HG03139 (cell line): ENCODE measurements around the gene SPTLC1.
"Not testable (repeated sequence)": the region's sequence is repeated elsewhere in the genome, so short reads cannot be mapped to it uniquely, and the experiment has no call there.

Experiments
- ATAC-seq: cut with Tn5 transposase; IDR thresholded peaks from one replicate; pipeline ENCODE4 v1.9.1; 2021; ENCODE audit not compliant: unreplicated experiment

Gene SPTLC1, protein sequence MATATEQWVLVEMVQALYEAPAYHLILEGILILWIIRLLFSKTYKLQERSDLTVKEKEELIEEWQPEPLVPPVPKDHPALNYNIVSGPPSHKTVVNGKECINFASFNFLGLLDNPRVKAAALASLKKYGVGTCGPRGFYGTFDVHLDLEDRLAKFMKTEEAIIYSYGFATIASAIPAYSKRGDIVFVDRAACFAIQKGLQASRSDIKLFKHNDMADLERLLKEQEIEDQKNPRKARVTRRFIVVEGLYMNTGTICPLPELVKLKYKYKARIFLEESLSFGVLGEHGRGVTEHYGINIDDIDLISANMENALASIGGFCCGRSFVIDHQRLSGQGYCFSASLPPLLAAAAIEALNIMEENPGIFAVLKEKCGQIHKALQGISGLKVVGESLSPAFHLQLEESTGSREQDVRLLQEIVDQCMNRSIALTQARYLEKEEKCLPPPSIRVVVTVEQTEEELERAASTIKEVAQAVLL

DNA sequence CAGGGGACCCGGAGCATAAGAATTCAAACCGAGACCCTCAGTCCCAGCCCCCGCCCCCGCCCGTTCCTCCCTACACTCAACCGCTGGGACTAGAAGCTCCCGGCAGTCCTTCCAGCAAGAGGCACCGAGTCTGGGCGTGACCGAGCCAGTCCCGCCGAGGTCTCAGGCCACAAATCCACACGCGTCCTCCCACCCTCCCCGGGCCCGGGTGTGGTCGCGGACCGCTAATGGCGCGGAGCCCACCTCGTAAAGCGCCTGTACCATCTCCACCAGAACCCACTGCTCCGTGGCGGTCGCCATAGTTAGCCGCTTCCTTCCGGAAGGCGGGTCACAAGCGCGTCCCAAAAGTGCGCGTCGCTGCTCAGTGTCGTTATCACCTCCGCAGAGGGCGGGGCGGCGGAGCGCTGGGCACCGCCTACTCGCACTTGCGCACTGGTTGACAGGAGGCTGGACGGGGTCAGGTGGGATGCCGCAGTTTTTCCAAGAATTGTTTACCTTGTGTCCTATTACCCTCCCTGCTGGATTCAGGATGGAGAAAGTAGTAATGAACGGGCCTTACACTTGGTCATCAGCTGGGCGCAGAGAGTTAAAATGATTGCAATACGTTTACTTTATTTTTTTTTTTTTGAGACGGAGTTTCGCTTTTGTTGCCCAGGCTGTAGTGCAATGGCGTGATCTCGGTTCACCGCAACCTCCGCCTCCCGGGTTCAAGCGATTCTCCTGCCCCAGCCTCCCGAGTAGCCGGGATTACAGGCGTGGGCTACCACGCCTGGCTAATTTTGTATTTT lies at the start of gene SPTLC1:
Gene SPTLC1 (minus strand): TSS at position 343 of the 788 bp plus-strand sequence. CDS start 43 bp downstream, at position 300.
- peak; percentile 93 for ATAC-seq

DNA sequence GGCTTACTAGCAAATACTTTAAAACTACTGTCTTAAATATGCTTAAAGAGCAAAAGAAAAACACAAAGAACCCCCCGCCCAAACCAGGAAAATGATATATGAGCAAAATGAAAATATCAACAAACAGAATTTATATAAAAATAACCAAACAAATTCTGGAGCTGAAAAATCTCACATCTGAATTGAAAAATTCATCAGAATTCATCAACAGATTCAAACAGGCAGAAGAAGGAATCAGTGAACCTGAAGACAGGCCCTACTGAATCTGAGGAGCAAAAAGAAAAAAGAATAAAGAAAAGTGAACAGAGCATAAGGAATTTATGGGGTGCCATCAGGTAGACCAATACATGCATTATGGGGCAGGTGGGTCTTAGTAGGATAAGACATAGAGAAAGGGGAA lies 49.8 kb upstream of the SPTLC1 start:
- ATAC-seq, result no peak

DNA sequence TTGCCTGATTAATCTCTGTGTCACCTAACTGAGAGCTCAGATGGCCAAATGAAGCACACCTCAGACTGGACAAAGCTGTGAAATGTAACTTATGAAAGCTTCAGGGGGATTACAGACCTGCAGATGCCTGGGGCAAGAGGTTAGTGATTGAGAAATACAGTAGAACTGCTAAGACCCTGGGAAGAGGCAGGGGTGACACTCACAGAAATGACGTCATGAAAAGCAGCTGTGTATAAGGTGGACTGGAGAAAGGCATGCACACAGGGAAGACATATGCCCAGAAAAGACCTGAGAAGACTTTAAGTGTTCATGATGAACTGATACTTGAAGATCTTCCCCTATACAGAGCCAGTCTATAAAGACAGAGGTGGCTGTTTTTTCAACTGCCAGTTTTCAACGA lies 49.3 kb upstream of the SPTLC1 start:
- ATAC-seq, result no peak

DNA sequence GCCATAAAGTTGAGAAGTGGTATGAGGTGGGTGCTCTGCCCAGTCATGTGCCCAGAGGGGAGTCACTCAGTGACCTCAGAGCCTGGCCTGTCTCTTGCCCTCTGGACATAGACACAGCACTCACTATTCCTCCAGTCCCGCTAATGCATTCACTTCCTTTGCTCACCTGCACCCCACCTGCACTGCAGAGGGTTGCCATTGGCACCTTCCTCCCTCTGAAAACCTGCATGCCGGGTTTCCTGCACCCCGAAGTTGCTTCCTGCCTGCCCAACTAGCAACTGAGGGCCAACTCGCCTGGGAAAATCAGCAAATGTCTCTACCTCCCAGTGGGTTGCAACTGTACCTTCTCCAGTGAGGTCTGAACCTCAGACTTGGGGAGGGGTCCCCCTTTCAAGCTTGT lies 48.1 kb upstream of the SPTLC1 start:
- no peak for ATAC-seq

DNA sequence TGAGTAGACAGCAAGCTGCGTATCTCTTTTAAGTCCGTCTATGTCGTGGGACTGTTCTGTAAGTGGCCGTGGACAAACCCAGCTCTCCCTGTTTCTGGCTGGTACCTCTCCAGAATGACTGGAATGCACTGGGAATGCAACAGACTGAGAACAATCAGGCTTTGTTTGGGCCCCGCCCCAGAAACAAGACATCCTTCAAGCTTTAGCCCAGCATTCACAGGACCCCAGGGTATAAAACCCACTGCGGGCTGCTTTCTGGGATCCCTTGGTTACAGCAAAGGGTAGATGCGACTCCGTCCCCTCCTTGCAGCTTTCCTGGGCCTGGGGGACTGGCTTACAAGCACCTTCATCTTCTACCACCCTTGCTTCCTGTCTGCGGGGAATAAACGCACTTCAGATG lies 45.6 kb upstream of the SPTLC1 start:
- ATAC-seq, result no peak

DNA sequence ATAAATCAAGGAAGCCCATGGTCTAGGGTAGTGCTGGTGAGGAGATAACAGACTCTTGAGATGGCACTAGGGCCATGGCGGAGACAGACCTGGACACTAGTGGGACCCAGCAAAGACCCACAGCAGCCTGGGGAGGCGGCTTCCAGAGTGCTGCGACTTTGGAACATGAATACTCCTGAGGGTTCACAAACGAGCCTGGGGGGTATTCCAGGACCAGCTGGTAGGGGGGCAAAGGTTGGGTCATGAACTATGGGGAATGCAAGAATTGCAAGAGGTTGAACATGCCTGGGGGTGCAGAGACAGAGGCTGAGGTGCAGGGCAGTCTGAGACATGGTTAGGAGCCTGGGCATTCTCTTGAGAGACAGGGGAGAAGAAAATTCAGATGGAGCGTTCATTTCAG lies 43.8 kb upstream of the SPTLC1 start:
- no peak for ATAC-seq

DNA sequence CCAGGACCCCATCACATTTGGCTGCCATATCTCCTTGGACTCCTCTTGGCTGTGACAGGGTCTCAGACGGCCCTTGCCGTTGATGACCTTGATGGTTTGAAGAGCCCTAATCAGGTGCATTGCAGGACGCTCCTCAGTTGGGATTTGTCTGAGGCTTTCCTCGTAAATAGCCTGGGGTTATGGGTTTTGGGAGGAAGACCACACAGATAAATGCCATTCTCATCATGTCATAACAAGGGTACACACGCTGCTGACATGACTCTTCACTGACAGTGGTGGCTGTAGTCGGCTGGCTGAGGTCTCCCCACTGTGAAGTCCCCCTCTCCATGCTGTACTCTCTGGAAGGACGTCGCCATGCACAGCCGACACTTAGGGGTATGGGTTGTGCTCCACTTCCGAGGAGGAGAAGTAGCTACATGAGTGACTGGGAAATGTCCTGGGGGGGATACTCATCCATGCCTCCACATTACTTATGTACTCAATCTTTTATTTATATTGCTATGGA lies 42.9 kb upstream of the SPTLC1 start:
- no peak for ATAC-seq

DNA sequence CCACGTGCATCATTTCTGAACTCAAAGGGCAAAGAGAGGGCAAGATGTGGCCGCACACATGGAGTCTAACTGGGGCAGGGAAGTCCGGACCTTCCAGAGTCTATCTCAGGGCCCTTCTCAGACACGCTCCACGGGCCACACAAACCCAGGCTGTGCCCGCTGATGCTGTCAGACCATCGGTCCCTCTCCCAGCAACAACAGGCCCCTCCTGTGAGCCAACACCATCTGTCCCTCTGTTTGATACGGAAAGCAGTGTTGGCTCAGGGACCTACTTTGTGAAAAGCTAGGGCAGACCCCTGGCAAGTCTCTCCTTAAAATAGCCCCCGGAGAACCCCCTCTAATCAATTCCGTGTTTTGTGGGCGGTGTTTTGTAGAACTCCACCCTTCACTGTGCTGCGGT lies 40.5 kb upstream of the SPTLC1 start:
- not testable (repeated sequence) for ATAC-seq

DNA sequence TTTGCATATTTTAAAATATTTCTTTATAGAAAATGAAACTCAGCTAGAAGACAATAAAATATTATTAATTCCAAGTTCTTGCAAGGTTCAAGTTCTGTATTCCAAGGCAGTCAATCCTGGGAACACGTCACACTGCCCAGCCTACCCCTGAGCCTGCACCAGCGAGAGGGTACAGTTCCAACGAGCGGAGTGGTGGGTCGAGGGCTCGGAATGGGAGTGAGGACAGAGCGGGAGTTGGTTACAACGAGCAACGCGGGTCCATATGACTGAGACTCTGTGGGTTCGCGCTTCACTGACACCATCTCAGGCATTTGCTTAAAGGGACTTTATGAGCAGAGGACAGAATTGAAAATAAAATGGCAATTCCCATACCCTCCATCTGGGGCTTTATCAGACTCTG lies 40.0 kb upstream of the SPTLC1 start:
- ATAC-seq, result no peak

DNA sequence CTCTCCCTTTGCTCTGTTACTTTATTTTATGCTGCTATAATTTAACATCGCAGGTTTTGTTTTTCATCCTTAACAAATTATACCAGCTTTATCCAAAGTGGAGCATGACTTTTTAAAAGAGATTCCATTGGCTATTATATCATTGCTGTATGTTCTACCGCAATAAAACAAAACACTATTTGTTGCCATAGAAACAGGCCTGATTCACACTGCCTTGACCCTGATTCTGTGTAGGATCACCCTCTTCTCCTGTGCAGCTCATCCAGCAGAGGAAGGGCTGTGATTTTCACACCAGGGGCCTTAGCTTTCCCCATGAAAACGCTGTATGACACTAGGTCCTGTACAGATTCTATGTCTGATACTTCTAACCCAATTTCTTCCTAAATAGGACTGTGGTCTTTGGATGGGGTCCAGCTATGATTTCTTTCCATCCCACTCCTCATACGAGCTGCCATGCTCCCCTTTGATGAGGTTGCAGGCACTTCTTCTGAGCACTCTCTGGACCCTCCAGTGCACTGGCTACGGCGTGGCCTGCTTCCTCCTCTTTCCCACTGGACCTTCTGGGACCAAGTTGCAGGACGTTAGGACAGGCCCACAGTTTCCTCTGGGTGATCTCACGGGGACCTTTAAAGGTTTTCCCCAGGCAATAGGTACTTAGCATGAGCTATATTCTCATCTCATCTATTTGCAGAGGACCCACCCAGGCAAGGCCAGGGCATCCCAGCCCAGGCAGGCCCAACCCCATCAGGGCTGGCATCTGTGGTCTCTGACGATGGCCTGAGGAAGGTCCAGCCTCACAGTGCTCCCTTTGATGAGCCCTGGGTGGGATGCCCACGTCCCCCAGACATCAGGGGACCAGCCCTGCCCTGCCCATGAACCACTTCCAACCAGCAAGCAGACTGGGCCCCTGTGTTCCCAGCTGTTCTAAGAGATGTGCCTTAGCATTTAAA lies 38.5 kb upstream of the SPTLC1 start:
- ATAC-seq, result not testable (repeated sequence)

DNA sequence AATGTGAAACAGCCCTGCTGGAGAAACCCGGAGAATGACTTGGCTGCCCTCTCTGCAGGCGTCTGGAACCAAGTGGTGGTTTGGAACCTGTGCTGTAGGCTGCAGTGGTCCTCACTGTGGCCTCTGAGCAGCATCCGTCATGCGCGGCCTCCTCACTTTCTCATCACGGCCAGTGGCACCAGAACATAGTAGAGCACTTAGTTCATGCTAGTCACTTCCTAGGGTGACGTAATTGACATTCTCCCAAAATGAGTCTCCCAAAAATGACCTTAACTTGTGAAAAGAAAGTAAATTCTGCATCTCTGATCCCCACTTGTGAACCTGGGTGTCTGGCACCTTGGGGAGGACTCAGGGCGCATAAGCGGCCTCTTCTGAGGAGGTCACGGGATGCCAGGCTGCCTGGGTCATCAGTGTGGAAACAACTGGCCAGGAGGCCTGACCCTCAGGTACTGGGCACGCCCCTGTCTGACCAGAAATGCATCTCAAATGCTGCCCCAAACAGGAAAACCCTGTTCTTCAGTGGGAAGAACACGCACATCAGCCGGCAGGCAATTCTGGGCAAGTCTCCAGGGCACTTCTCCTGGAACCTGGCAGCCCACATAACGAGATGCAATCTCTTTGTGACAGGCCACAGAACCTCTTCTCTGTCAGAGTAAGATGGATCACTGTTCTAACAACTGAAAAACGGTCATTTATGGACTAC lies 36.6 kb upstream of the SPTLC1 start:
- no peak for ATAC-seq

DNA sequence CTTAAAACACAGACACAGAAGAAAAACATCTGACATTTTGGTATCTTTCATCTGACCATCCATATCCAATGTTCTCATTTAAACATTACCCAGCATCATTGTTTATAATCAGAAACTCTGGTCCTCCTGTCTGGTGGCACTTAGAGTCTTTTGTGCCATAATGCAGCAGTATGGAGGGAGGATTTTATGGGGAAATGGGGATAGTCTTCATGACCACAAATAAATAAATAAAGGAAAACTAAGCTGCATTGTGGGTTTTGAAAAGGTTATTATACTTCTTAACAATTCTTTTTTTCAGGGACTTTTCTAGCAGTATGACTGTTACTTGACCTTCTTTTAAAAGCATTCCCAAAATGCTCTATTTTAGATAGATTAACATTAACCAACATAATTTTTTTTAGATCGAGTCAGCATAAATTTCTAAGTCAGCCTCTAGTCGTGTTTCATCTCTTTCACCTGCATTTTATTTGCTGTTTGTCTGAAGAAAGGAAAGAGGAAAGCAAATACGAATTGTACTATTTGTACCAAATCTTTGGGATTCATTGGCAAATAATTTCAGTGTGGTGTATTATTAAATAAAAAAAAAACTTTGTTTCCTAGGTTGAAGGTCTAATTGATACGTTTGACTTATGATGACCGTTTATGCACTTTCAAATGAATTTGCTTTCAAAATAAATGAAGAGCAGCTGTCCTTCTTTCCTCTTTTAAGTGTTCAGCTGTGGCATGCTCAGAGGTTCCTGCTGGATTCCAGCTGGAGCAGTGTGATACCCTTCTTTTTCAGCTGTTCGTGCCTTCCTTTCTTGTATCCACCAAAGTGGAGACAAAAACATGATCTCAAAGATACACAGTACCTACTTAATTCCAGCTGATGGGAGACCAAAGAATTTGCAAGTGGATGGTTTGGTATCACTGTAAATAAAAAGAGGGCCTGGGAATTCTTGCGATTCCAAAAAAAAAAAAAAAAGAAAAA lies 35.6 kb upstream of the SPTLC1 start:
- ATAC-seq, result not testable (repeated sequence)

DNA sequence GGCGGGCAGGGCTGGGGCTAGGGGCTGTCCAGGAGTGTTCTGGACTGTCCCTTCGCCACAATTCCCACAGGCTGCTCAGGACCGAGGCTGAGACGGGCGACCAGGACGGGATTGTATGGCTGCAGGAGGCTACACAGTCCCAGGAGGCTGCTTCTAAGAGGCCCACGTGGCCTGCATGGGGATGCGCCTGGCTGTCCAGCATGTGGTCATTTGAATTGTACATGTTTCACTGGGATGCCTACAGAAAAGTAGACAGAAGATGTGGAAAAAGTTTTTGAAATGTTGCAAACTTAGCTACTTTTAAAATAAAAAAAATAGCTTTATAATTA lies 32.6 kb upstream of the SPTLC1 start:
- no peak for ATAC-seq

DNA sequence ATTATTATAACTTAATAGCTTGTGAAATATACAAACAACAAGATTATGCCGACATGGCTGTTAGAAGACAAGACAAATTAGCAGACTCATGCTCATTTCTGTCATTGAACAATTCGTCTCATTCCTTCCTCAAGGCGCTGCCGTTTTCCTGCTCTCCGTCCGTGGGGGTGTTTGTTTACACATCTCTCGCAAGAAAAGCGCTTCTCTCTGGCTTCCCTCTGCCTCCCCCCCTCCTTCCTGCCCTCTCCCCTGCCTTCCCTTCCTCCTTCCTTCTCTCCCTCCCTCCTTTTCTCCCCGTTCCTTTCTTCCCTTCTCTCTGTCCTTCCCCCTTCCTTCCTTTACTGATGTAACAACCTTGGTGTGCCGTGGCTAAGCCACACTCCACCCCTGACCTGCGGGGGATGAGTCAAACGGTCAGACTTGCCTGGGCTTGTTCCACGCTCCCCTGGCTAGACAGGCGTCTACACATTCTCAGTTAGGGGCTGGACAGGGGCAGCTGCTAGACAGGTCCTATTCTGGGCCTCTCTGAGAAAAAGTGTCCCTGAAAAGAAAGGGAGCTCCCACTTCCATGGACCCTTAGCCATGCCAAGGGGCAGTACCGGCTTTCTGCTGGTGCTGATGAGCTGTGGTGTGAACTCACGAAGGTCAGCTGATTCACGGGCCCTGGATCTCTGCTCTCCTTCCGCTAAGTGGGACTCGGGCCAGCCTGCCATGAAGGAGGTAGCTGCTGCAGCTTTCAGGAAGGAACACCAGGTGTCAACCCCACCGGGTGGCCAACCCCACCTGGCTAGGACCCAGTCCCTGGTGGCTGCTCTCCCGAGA lies 32.0 kb upstream of the SPTLC1 start:
- no peak for ATAC-seq

DNA sequence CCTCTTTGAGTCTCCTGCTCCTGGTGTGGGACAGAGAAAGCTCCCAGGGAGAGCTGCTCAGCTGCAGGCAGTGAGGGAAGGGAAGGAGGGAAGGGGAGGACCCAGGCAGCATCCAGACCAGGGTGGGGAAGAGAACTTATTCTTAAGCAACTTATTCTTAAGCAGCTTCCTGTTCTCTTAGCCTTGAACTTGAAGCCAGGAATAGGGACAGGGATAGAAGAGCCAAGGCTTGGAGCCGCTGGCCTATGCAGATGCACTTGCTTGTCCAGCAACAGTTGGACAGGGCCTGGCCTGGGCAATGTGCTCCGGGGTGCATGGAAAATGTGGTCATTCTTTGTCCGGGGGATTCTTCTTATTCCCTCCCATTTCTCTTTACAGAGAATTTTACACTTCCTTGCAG lies 31.4 kb upstream of the SPTLC1 start:
- no peak for ATAC-seq

DNA sequence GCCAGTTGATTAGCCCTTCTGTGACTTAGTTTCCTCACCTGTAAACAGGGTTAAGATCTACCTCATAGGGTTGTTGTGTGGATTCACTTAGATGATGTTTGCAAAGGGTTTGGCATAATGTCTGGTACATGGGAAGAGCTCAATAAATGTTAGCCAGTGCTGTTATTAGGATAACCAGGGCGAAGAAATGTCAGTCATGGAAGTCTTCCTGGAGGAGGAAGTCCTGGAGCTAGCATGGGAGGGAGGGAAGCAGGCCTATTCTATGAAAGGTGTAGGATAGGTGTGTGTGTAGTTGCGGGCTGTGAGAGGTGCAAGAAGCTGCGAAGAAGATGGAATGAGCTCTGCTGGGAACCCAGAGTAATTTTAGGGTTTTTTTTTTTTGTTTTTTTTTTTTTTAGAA lies 30.6 kb upstream of the SPTLC1 start:
- not testable (repeated sequence) for ATAC-seq

DNA sequence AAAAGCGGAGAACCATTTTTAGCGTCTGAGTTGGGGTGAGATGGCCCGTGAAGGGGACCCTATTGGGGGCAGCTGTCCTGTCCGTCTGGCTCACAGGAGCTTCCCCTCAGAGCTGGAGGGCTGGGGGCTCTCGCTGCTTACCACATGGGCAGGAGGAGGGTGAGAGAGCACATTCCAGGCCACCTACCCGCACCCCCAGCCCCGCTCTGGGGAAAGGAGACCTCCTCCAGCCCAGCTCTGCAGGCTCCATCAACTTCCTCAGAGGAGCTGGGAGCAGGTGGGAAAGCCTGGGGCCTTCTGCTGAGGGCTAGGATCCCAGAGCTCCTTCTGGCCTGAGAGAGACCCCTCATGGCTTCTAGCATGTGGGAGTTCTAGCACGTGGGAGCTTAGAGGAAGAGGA lies 27.1 kb upstream of the SPTLC1 start:
- ATAC-seq, result no peak
